HepG2 (cell line): Measurements from ENCODE around the gene HDAC4. TPM values are rescaled to one million over a fixed set of nuclear protein-coding genes. Genes with fewer than 3 reads are reported as not detected.

ENCODE experiments used
- ATAC-seq: fragments of 200-7000 bp; cut with Tn5 transposase; 3 replicates; pipeline ENCODE4 v1.9.1; 2020; ENCODE audit warnings: mild to moderate bottlenecking, moderate library complexity
- BruUV-seq: library from RNA; stranded (reverse); fragments of 400-500 nt; replicated peaks from 2 replicates; lab custom pipeline; 2021; lab: Mats Ljungman, UMichigan
- CTCF ChIA-PET: fragments of 300-600 bp; formaldehyde crosslinking; extraction: SDS; loops from one replicate; lab custom pipeline; 2021; ENCODE audit warnings: low total read pairs, inconsistent platforms, low intra/inter-chr PET ratio; lab: Yijun Ruan, JAX
- POLR2A ChIA-PET: fragments of 350-600 bp; sonication (Branson Sonifier 250); formaldehyde crosslinking; loops from one replicate; lab custom pipeline; 2020; ENCODE audit warnings: antibody characterized with exemption, inconsistent platforms; lab: Yijun Ruan, JAX
- DNase-seq: peaks from one replicate; pipeline ENCODE4 v3.0.0-alpha.2; 2015; ENCODE audit warnings: low spot score
- FAIRE-seq: peaks from 3 replicates; lab custom pipeline; 2011; peaks lifted over from hg19 to GRCh38; lab: Jason Lieb, UNC
- H2AFZ ChIP-seq: one replicate; pipeline ENCODE4 v1.6.1; 2011; ENCODE audit warnings: low read length, inconsistent platforms
- H3K27ac ChIP-seq: fragments of 300-600 bp; 3 replicates; pipeline ENCODE4 v1.8.0; 2011; ENCODE audit warnings: mixed run types, mild to moderate bottlenecking, mixed read lengths, low read length, inconsistent platforms; ENCODE audit not compliant: insufficient read depth; ENCODE audit errors: extremely low read length
- H3K27me3 ChIP-seq, 2 experiments: fragments of 200-600 bp in 1 of 2; 2 replicates in 1 of 2; 3 replicates in 1 of 2; pipeline versions ENCODE4 v1.6.0 to v1.8.0; 2011; ENCODE audit warnings: low read length in 2 of 2, mild to moderate bottlenecking in 2 of 2, moderate library complexity in 2 of 2, inconsistent platforms in 1 of 2; ENCODE audit not compliant: insufficient read depth in 2 of 2, control insufficient read depth in 1 of 2
- H3K36me3 ChIP-seq, 2 experiments: fragments of 200-600 bp in 1 of 2; replicated peaks in 1 of 2; 2 replicates in 1 of 2; 3 replicates in 1 of 2; pipeline versions ENCODE4 v1.5.1 to v1.8.0; 2011; ENCODE audit warnings: low read length in 2 of 2, inconsistent platforms in 1 of 2; ENCODE audit not compliant: insufficient read depth in 2 of 2, control insufficient read depth in 1 of 2
- H3K4me1 ChIP-seq: 2 replicates; pipeline ENCODE4 v1.5.1; 2012; ENCODE audit warnings: low read length, inconsistent platforms; ENCODE audit not compliant: insufficient read depth
- H3K4me2 ChIP-seq: 2 replicates; pipeline ENCODE4 v1.6.0; 2011; ENCODE audit warnings: low read depth, low read length, inconsistent platforms
- H3K4me3 ChIP-seq, 3 experiments: fragments of 200-600 bp in 1 of 3; sonication (generic), shearing (Covaris generic) in 1 of 3; replicated peaks in 1 of 3; 2 replicates each; pipeline ENCODE4 v1.5.1; 2011 to 2016; ENCODE audit warnings: low read length in 3 of 3, inconsistent platforms in 2 of 3, low read depth in 2 of 3, mild to moderate bottlenecking in 2 of 3, control low read depth in 1 of 3, mixed read lengths in 1 of 3; ENCODE audit not compliant: insufficient read depth in 1 of 3
- H3K79me2 ChIP-seq: one replicate; pipeline ENCODE4 v1.6.1; 2011; ENCODE audit warnings: low read length, inconsistent platforms; ENCODE audit not compliant: insufficient read depth
- H3K9ac ChIP-seq: 2 replicates; pipeline ENCODE4 v1.6.0; 2011; ENCODE audit warnings: mild to moderate bottlenecking, low read depth, low read length, inconsistent platforms; ENCODE audit not compliant: insufficient read depth
- H3K9me3 ChIP-seq: 2 replicates; pipeline ENCODE4 v1.5.1; 2012; ENCODE audit warnings: mild to moderate bottlenecking, low read length
- H4K20me1 ChIP-seq: 2 replicates; pipeline ENCODE4 v1.6.0; 2011; ENCODE audit warnings: inconsistent platforms, mild to moderate bottlenecking, low read length, moderate library complexity; ENCODE audit not compliant: insufficient read depth
- CENPBD1 ChIP-seq: sonication (generic); formaldehyde crosslinking; IDR thresholded peaks from 2 replicates; pipeline ENCODE4 v1.8.0; 2022; ENCODE audit warnings: missing genetic modification reagents, low read depth, mild to moderate bottlenecking, borderline replicate concordance
- MNT ChIP-seq: fragments of 450-650 bp; IDR thresholded peaks from 2 replicates; pipeline ENCODE4 v1.6.1; 2016
- PRDM4 ChIP-seq: sonication (generic); formaldehyde crosslinking; IDR thresholded peaks from 2 replicates; pipeline ENCODE4 v1.9.0; 2021; ENCODE audit warnings: missing genetic modification reagents, borderline replicate concordance
- WGBS: methylation state at CpG from one replicate; pipeline ENCODE4 v1.1.6; 2017; ENCODE audit warnings: low lambda C conversion rate; 5-methylcytosine and 5-hydroxymethylcytosine counted together
- in situ Hi-C: cut with HindIII; loops from 2 replicates; pipeline ENCODE4 v1.10.0; 2017; ENCODE audit warnings: low pct_unique_long_range_greater_than_20kb; ENCODE audit not compliant: extremely low pct_ligation_motif_present
- intact Hi-C: fragments of 100-400 bp; cut with micrococcal nuclease; formaldehyde crosslinking; loops from one replicate; pipeline ENCODE4 v1.10.0; 2022; ENCODE audit not compliant: unreplicated experiment
- polyA plus RNA-seq, 8 experiments: library from polyadenylated mRNA; depleted of rRNA in 3 of 8; stranded (reverse) in 7 of 8; unstranded in 1 of 8; fragments of >200 nt; fragmentation: Illumina TruSeq in 4 of 8; extraction: Trizol in 4 of 8; gene quantifications; 2 replicates each; pipeline versions ENCODE4 v1.2.1 to v1.2.3, GENCODE V29; 2011 to 2016; ENCODE audit warnings: low read depth in 4 of 8, missing spikeins in 1 of 8, mixed read lengths in 1 of 8; ENCODE audit not compliant: insufficient read depth in 1 of 8
- total RNA-seq, 5 experiments: library from RNA; depleted of rRNA; stranded (reverse); fragments of >200 nt; fragmentation: Illumina TruSeq; extraction: Trizol; gene quantifications; 2 replicates each; pipeline ENCODE4 v1.2.3, GENCODE V29; 2016; ENCODE audit warnings: low read depth in 1 of 5

Gene HDAC4
- total and polyA plus RNA-seq, 2 of the 13 experiments (the other 11 are each of a cell fraction or from before 2014, with no cell fraction given), result 10.1 to 11.5 TPM

- DNase-seq (no peak), ATAC-seq (no peak), FAIRE-seq (no peak)
- POLR2A ChIA-PET, result no interaction called here
- H3K27me3 ChIP-seq, result no peaks in the 10 kb centered on the region
- H3K4me2 ChIP-seq, result no peak overlapping the region
- no peak overlapping the region for H3K27ac ChIP-seq
- no peak overlapping the region for H3K4me3 ChIP-seq
- H2AFZ ChIP-seq, result no peak overlapping the region
- H3K36me3 ChIP-seq, result peaks cover 9 to 17% of the 10 kb centered on the region in 2 experiments; a peak in 4 of 5 replicates
- H3K9me3 ChIP-seq, result no peaks in the 10 kb centered on the region
- WGBS, result 91% methylated on average over 16 of the region's 16 CpGs
- no TSS peak for BruUV-seq
- CTCF ChIA-PET, result no interaction called here
- no peaks in the 10 kb centered on the region for H3K4me1 ChIP-seq
- no peak overlapping the region for H3K9ac ChIP-seq
- H4K20me1 ChIP-seq, result no peaks in the 10 kb centered on the region
- no peaks in the 10 kb centered on the region for H3K79me2 ChIP-seq
- in situ Hi-C loops, result no loop called here
- TF ChIP-seq CENPBD1 (no peak), PRDM4 (CRISPR knock-in tag) (no peak), MNT (peak; percentile 94)
- intact Hi-C loops, result no loop called here
Measured at GRCh38 chr2:239079671-239080294, 321.0 kb downstream of the HDAC4 start.
